Calu3 (cell line): ENCODE measurements around the gene BCL7C. TPM values are rescaled to one million over a fixed set of nuclear protein-coding genes. Genes with fewer than 3 reads are reported as not detected.

Experiments used
- BruUV-seq: library from RNA; stranded (reverse); fragments of 400-500 nt; replicated peaks from 2 replicates; lab custom pipeline; 2021; lab: Mats Ljungman, UMichigan
- CTCF ChIA-PET: fragments of 300-600 bp; sonication (Branson Sonifier 250); formaldehyde crosslinking; loops from one replicate; lab custom pipeline; 2022; ENCODE audit warnings: antibody characterized with exemption; lab: Charles Lee
- DNase-seq: peaks from one replicate; pipeline ENCODE4 v3.0.0; 2022
- H3K27ac Mint-ChIP-seq: one replicate; pipeline ENCODE4 v1.8.0; 2022; ENCODE audit warnings: mixed read lengths; ENCODE audit not compliant: unreplicated experiment
- H3K27me3 Mint-ChIP-seq: one replicate; pipeline ENCODE4 v1.8.0; 2022; ENCODE audit warnings: mixed read lengths; ENCODE audit not compliant: unreplicated experiment
- H3K36me3 Mint-ChIP-seq: one replicate; pipeline ENCODE4 v1.8.0; 2022; ENCODE audit warnings: mild to moderate bottlenecking, moderate library complexity, mixed read lengths; ENCODE audit not compliant: insufficient read depth, unreplicated experiment
- H3K4me1 Mint-ChIP-seq: one replicate; pipeline ENCODE4 v1.8.0; 2022; ENCODE audit warnings: mild to moderate bottlenecking, low read depth, mixed read lengths; ENCODE audit not compliant: unreplicated experiment
- H3K4me3 Mint-ChIP-seq: one replicate; pipeline ENCODE4 v1.8.0; 2022; ENCODE audit warnings: mild to moderate bottlenecking, low read depth, moderate library complexity, mixed read lengths; ENCODE audit not compliant: unreplicated experiment
- H3K9me3 Mint-ChIP-seq: one replicate; pipeline ENCODE4 v1.8.0; 2022; ENCODE audit warnings: low read depth, mixed read lengths; ENCODE audit not compliant: unreplicated experiment
- CTCF ChIP-seq: fragments of 200-600 bp; IDR thresholded peaks from one replicate; pipeline ENCODE4 v1.8.0; 2022; ENCODE audit warnings: antibody characterized with exemption; ENCODE audit not compliant: unreplicated experiment
- intact Hi-C: fragments of 100-400 bp; cut with micrococcal nuclease; formaldehyde crosslinking; loops from one replicate; pipeline ENCODE4 v1.10.0; 2022; ENCODE audit not compliant: unreplicated experiment
- total RNA-seq: library from RNA; stranded (reverse); gene quantifications from 2 replicates; pipeline ENCODE4 v1.2.3, GENCODE V29; 2022

The BCL7C gene
- total RNA-seq, 1 experiment from 2014 or later: 26.6 TPM

GRCh38 chr16:30923554-30924075 lies 29.7 kb upstream of the BCL7C start, which contains the start of gene FBXL19:
Gene FBXL19 (plus strand): TSS chr16:30923572. CDS start chr16:30925755, 2,183 bp downstream.
- intact Hi-C loops: loop anchor here (5.0 kb wide), 1 partner anchor 161 kb away; the partner anchor contains the start of genes CFAP119 and RNF40
- no peaks in the 10 kb centered on the region for H3K27me3 Mint-ChIP-seq
- no peaks in the 10 kb centered on the region for H3K9me3 Mint-ChIP-seq
- H3K36me3 Mint-ChIP-seq: peaks cover 47% of the 10 kb centered on the region
- DNase-seq: no peak
- peak within 1 kb of the TSS; percentile 100 for H3K27ac Mint-ChIP-seq
- CTCF ChIA-PET: interaction anchor here (0.6 to 1.3 kb wide), 6 partner anchors 18 to 531 kb away, joined by 3 to 12 read pairs (median 4); no protein-coding TSS in a partner anchor
- TF ChIP-seq CTCF: no peak
- BruUV-seq: no TSS peak
- peaks cover 26% of the 10 kb centered on the region for H3K4me1 Mint-ChIP-seq
- peak within 1 kb of the TSS; percentile 94 for H3K4me3 Mint-ChIP-seq

DNA sequence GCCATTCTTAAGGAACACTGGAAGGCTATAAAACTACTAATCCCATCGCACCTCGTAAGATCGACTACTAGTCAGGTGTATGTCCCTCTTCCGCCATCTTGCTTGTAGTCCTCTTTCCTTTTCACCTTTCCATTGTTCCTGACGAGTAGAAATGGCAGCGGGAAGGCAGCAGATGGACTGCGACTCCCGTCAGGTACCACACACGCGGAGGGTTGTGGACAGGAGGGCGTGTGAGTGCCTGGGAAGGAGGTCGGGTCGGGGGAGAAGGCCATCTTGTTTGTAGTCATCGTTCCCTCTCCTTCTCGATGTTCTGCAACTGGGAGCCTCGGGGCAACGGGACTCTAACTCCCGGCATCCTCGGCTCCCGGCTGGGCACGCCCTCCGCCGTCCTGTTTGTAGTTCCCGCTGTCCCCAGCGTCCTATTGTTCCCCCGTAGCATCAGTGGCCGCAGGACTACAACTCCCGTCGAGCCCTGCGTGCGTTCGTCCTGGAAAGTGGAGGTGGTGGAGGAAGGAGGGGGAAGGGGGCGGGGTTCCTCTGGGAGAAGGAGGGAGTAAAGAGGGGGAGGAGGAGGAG lies 29.2 kb upstream of the BCL7C start:
- BruUV-seq: no TSS peak
- intact Hi-C loops: loop anchor here (1.0 to 5.0 kb wide), 2 partner anchors 79 to 161 kb away; partner anchors contain the start of genes CFAP119 and RNF40
- CTCF ChIA-PET: interaction anchor here (0.6 to 1.3 kb wide), 5 partner anchors 17 to 520 kb away, joined by 3 to 12 read pairs (median 4); no protein-coding TSS in a partner anchor
- Mint-ChIP-seq H3K4me1 (peaks cover 26% of the 10 kb centered on the region), H3K27me3 (no peaks in the 10 kb centered on the region), H3K27ac (peak overlapping the region; percentile 100), H3K36me3 (peaks cover 47% of the 10 kb centered on the region), H3K4me3 (peak overlapping the region; percentile 94), H3K9me3 (no peaks in the 10 kb centered on the region)
- TF ChIP-seq CTCF: no peak
- DNase-seq: peak; percentile 99

DNA sequence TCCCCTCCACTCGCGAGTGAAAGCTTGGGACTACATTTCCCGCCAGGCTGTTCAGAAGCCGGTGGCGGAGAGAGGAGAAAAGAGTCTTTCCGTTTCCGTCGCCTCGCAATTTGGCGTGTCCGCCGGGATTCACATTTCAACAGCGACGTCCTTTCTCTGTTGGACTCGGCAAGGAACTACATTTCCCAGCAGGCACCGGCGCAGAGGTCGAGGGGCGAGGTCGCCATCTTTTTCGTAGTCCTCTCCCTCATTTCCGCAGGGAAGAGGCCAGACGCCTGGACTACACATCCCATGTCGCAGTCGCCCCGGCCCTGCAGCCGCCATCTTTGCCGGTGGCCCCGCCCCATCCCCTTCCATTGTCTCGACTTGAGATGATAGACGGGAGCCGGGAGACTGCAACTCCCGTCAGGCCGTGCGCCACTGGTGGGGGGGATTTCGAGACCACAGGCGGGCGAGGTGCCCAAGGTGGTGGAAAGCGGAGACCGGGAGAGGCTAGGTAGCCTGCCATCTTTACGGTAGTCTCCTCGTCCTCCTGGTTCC lies 28.6 kb upstream of the BCL7C start:
- Mint-ChIP-seq H3K36me3 (peaks cover 47% of the 10 kb centered on the region), H3K27ac (peak overlapping the region; percentile 100), H3K4me3 (peak overlapping the region; percentile 94), H3K27me3 (no peaks in the 10 kb centered on the region), H3K9me3 (no peaks in the 10 kb centered on the region), H3K4me1 (peaks cover 26% of the 10 kb centered on the region)
- BruUV-seq: TSS peak; percentile 62
- intact Hi-C loops: loop anchor here (1.0 to 5.0 kb wide), 2 partner anchors 78 to 160 kb away; partner anchors contain the start of genes CFAP119 and RNF40
- CTCF ChIA-PET: interaction anchor here (0.9 kb wide), 1 partner anchor 117 kb away, joined by 3 read pairs; no protein-coding TSS in a partner anchor
- no peak for TF ChIP-seq CTCF
- peak; percentile 100 for DNase-seq

- peak overlapping the region; percentile 94 for H3K4me3 Mint-ChIP-seq
- H3K4me1 Mint-ChIP-seq: peaks cover 26% of the 10 kb centered on the region
- no peaks in the 10 kb centered on the region for H3K27me3 Mint-ChIP-seq
- H3K36me3 Mint-ChIP-seq: peaks cover 47% of the 10 kb centered on the region
- H3K27ac Mint-ChIP-seq: peak overlapping the region; percentile 100
- intact Hi-C loops: loop anchor here (1.0 to 5.0 kb wide), 2 partner anchors 78 to 160 kb away; partner anchors contain the start of genes CFAP119 and RNF40
- no peaks in the 10 kb centered on the region for H3K9me3 Mint-ChIP-seq
- no TSS peak for BruUV-seq
- DNase-seq: peak; percentile 96
- CTCF ChIA-PET: interaction anchor here (0.9 kb wide), 1 partner anchor 116 kb away, joined by 3 read pairs; no protein-coding TSS in a partner anchor
- peak; percentile 87 for TF ChIP-seq CTCF
These were observed 28.0 kb upstream of the BCL7C start for GRCh38 chr16:30921748-30922419.
